HG02642 (cell line): Measurements from ENCODE around the gene WDR73.

Experiments
- ATAC-seq: cut with Tn5 transposase; IDR thresholded peaks from one replicate; pipeline ENCODE4 v1.9.1; 2021; ENCODE audit warnings: mild to moderate bottlenecking; ENCODE audit not compliant: unreplicated experiment, poor library complexity

Gene WDR73

DNA sequence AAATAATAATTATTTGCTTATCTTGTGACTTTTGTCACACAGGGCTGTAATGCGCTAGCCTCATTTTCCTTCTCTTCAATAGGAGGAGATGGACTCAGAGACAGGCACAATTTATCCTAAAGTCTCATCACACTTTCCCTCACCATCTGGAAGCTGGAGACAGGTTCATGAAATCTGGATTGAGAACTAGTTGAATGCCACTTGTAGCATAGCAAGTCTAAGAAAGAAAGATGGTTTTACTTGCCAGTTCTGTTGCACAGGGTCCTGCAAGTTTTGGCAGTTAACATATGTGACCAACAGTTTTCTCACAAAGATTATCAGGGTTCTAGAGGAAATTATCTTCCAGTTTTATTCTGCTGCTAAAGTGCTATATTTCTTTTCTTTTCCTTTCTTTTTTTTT lies 62.3 kb downstream of the WDR73 start:
- no peak for ATAC-seq

DNA sequence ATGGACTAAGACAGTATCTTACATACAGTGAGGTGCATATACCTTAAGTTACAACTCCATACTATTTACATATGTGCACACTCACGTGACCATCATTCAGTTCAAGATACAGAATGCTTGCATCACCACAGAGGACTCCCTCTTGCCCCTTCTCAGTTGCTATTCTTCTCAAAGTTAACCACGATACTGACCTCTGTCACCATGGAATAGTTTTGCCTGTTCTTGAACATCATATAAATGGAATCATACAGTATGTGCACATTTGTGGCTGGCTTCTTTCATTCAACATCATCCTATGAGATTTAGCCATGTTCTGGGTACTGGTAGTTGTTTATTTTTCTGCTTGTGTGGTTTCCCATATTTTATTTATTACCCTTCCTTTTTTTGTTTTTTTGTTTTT lies 63.7 kb downstream of the WDR73 start:
- ATAC-seq, result no peak
